Measurements from ENCODE around the gene ALDH1A3.

The ALDH1A3 gene

DNA sequence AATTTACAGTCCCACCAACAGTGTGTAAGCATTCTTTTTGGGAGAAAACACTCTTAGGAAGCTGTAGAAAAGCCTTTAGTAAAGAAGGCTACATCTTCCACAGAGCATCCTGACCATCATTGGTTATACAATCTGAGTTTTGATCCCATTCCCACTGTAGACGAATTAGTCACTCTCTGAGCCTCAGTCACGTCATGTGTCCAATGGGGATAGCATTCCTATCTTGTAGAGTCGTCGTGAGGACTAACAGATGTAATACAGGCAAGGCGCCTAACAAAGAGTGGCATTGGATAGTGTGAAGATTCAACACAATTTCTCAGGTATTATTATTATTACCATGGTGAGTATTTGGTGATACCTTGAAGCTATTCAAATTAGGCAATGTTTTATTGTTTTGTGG lies 44.0 kb upstream of the ALDH1A3 start:
- no peak for TF ChIP-seq POLR2A (IDR thresholded peaks at IDR 0.05; ENCODE audit: extremely low read depth, insufficient read length)
- TF ChIP-seq, protein P1, sequence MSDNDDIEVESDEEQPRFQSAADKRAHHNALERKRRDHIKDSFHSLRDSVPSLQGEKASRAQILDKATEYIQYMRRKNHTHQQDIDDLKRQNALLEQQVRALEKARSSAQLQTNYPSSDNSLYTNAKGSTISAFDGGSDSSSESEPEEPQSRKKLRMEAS (IDR thresholded peaks at IDR 0.05; ENCODE audit: low read depth, low read length): no peak
- H3K4me3 ChIP-seq (ENCODE audit: low read depth, low read length): no peak overlapping the region
- no peak for DNase-seq (ENCODE audit: low read depth)

DNA sequence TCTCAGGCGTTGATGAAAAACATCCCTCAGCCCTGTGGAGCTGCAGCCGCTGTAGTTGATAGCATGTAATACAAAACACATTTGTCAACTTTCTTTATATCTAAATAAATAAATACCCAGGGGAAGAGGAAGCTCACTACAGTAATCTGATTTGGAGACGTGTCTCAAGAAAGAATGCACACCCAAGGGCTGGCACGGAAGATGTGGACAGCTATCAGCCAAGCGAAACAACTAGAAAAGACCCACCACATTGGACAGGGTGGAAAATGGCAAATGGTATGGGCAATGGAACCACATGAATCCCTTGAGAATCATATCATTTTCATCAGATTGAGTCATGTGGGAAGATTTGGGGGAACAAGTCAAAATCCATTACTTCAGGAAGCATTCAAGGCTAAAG lies 43.1 kb upstream of the ALDH1A3 start:
- TF ChIP-seq, protein P1 (IDR thresholded peaks at IDR 0.05; ENCODE audit: low read depth, low read length): no peak
- TF ChIP-seq POLR2A (IDR thresholded peaks at IDR 0.05; ENCODE audit: extremely low read depth, insufficient read length) (no peak), MYC (IDR thresholded peaks at IDR 0.05; ENCODE audit: low read depth, low read length) (no peak)
- TF ChIP-seq, protein P2, sequence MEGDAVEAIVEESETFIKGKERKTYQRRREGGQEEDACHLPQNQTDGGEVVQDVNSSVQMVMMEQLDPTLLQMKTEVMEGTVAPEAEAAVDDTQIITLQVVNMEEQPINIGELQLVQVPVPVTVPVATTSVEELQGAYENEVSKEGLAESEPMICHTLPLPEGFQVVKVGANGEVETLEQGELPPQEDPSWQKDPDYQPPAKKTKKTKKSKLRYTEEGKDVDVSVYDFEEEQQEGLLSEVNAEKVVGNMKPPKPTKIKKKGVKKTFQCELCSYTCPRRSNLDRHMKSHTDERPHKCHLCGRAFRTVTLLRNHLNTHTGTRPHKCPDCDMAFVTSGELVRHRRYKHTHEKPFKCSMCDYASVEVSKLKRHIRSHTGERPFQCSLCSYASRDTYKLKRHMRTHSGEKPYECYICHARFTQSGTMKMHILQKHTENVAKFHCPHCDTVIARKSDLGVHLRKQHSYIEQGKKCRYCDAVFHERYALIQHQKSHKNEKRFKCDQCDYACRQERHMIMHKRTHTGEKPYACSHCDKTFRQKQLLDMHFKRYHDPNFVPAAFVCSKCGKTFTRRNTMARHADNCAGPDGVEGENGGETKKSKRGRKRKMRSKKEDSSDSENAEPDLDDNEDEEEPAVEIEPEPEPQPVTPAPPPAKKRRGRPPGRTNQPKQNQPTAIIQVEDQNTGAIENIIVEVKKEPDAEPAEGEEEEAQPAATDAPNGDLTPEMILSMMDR (IDR thresholded peaks at IDR 0.05; ENCODE audit: low read depth, low read length): no peak

DNA sequence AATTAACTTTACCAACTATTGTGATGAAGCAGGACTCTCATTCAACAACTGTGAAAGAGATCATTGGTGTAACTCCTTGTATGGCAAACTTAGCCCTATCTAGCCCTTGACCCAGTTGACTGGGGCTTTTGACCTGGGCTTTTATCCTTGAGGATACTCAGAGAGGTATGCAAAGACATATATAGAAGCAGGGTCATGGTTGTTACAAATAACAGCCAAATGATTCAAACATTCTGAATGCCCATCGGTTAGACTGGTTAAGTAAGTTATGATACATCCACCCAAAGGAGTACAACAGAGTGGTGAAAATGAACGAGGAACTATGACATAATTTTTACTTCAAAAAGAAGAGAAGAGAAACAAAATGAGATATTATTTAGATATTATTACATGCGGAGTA lies 38.2 kb upstream of the ALDH1A3 start:
- no peak for DNase-seq (ENCODE audit: low read depth)
- TF ChIP-seq, protein P2 (IDR thresholded peaks at IDR 0.05; ENCODE audit: low read depth, low read length): no peak
- no peak for TF ChIP-seq MYC (IDR thresholded peaks at IDR 0.05; ENCODE audit: low read depth, low read length)
- TF ChIP-seq, protein P1 (IDR thresholded peaks at IDR 0.05; ENCODE audit: low read depth, low read length): no peak
- TF ChIP-seq POLR2A (IDR thresholded peaks at IDR 0.05; ENCODE audit: extremely low read depth, insufficient read length): no peak
- H3K4me3 ChIP-seq (ENCODE audit: low read depth, low read length): no peak overlapping the region

More for the DNA sequence above, 43.1 kb upstream of the ALDH1A3 start:
- no peak overlapping the region for H3K4me3 ChIP-seq (ENCODE audit: low read depth, low read length)
- no peak for DNase-seq (ENCODE audit: low read depth)

DNA sequence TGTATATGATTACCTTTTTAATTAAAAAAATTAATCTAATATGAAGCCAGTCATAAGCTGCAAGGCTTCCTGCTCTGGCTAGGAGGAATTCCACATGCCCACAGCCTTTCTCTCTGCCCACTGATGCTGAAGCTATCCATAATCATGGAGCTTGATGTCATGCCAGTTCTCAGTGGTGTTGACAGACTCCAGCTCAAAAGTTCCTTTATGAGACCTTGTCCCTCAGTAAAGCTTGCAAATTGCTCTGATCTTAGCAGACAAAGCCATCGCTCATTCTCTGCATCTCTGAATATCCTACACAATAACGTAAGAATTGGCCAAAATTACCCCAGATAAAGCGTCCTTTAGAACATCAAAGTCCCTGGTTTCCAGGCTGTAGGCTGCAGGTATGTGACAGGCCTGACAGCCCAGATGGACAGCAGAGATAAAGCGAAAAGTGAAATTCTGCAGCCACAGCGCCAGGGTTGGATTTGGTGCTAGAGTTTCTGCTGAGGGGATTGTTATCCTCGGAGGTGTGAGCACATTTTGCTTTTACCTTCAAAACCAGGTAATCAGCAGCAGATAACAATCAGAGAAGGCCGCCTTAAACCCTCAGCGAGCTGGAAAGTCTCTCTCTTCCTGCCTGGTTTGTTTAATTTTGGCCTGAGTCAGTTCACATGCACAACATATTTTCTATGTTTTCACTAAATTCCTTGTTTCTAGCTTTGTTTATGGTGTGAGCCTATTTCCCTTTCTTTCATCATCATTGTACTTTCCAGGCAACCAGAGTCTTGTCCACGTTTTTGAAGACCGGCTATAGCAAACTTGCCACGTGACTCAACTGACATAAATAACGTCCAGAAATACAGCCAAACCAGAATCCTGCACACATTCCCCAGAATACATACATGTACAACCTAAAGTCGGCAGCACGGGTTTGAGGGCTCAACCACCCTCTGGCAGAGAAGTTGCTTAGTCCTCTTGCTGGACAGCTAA lies 36.6 kb upstream of the ALDH1A3 start:
- DNase-seq (ENCODE audit: low read depth): no peak

DNA sequence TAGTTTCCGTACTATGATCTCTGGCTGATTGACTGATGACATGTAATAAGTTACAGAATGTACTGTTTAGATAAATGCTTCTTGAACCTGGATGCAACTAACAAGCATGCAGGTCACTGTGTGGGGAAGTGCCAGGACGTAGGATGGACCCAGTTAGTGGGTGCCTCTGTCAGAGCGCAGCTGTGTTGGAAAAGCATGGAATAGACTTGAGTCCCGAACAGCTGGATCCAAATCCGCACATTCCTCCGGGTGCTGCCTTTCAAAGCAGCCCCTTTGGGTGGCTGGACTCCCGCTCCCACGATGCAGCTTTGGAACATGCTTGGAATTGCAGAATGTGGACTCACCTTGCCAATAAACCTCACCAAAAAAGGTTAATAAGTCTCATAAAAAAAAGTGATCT lies 35.5 kb upstream of the ALDH1A3 start:
- TF ChIP-seq MYC (IDR thresholded peaks at IDR 0.05; ENCODE audit: low read depth, low read length) (no peak), POLR2A (IDR thresholded peaks at IDR 0.05; ENCODE audit: extremely low read depth, insufficient read length) (no peak)
- TF ChIP-seq, protein P1 (IDR thresholded peaks at IDR 0.05; ENCODE audit: low read depth, low read length): no peak
- TF ChIP-seq, protein P2 (IDR thresholded peaks at IDR 0.05; ENCODE audit: low read depth, low read length): no peak
- no peak overlapping the region for H3K4me3 ChIP-seq (ENCODE audit: low read depth, low read length)
- no peak for DNase-seq (ENCODE audit: low read depth)

More for the DNA sequence above, 36.6 kb upstream of the ALDH1A3 start:
- no peak overlapping the region for H3K4me3 ChIP-seq (ENCODE audit: low read depth, low read length)
- no peak for TF ChIP-seq POLR2A (IDR thresholded peaks at IDR 0.05; ENCODE audit: extremely low read depth, insufficient read length)
- no peak for TF ChIP-seq MYC (IDR thresholded peaks at IDR 0.05; ENCODE audit: low read depth, low read length)
- TF ChIP-seq, protein P2 (IDR thresholded peaks at IDR 0.05; ENCODE audit: low read depth, low read length): no peak

DNA sequence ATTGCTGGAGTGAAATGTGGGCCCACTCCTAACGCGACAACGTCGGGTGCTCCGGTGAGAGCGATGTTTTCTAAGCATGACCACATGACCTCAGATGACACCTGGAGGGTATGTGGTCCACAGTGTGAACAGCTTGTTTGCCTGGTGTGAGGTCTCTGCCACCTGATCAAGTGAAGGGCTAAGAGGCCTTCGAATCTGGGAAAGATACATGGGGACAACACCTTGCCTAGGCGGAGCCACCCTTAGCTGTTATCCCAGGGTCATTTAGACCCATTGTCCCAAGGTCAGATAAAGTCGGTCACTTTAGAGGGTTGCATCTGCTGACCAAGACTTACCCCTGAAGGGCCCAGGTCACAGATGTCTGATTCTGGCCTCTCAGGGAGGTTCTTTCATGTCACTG lies 34.9 kb upstream of the ALDH1A3 start:
- no peak overlapping the region for H3K4me3 ChIP-seq (ENCODE audit: low read depth, low read length)
- TF ChIP-seq, protein P2 (IDR thresholded peaks at IDR 0.05; ENCODE audit: low read depth, low read length): no peak
- TF ChIP-seq MYC (IDR thresholded peaks at IDR 0.05; ENCODE audit: low read depth, low read length): no peak
- no peak for TF ChIP-seq POLR2A (IDR thresholded peaks at IDR 0.05; ENCODE audit: extremely low read depth, insufficient read length)
- TF ChIP-seq, protein P1 (IDR thresholded peaks at IDR 0.05; ENCODE audit: low read depth, low read length): no peak
- DNase-seq (ENCODE audit: low read depth): no peak
